Fibroblast of lung (primary cell): ENCODE data around the gene SSH2. TPM values are rescaled to one million over a fixed set of nuclear protein-coding genes. Genes with fewer than 3 reads are reported as not detected.

Experiments
- DNase-seq, 2 donors: peaks; one replicate each; pipeline versions ENCODE4 v3.0.0 to v3.0.0-alpha.2; 2010; ENCODE audit warnings: low read depth in 2 of 2
- H2AFZ ChIP-seq: 2 replicates; pipeline ENCODE4 v1.5.1; 2012; ENCODE audit warnings: low read length, control low read depth, inconsistent platforms
- H3K27ac ChIP-seq: 2 replicates; pipeline ENCODE4 v1.5.1; 2011; ENCODE audit warnings: low read length, control low read depth; ENCODE audit not compliant: insufficient read depth
- H3K27me3 ChIP-seq: 2 replicates; pipeline ENCODE4 v1.5.1; 2011; ENCODE audit warnings: mild to moderate bottlenecking, low read length; ENCODE audit not compliant: control insufficient read depth, insufficient read depth
- H3K36me3 ChIP-seq: 2 replicates; pipeline ENCODE4 v1.5.1; 2011; ENCODE audit warnings: low read length; ENCODE audit not compliant: control insufficient read depth, insufficient read depth
- H3K4me1 ChIP-seq: 2 replicates; pipeline ENCODE4 v1.5.1; 2011; ENCODE audit warnings: low read length; ENCODE audit not compliant: control insufficient read depth, insufficient read depth; ENCODE audit errors: extremely low read depth
- H3K4me2 ChIP-seq: 2 replicates; pipeline ENCODE4 v1.5.1; 2011; ENCODE audit warnings: low read length, control low read depth; ENCODE audit not compliant: insufficient read depth; ENCODE audit errors: extremely low read depth
- H3K4me3 ChIP-seq, 4 experiments: fragments of 200-600 bp in 1 of 4; sonication (generic) in 1 of 4; replicated peaks in 1 of 4; 2 replicates each; pipeline ENCODE4 v1.5.1; 2011 to 2016; ENCODE audit warnings: low read length in 4 of 4, low read depth in 3 of 4, mild to moderate bottlenecking in 3 of 4, control low read depth in 2 of 4, inconsistent platforms in 1 of 4, mixed read lengths in 1 of 4; ENCODE audit not compliant: insufficient read depth in 1 of 4; ENCODE audit errors: control extremely low read depth in 1 of 4
- H3K79me2 ChIP-seq: 2 replicates; pipeline ENCODE4 v1.5.1; 2012; ENCODE audit warnings: mild to moderate bottlenecking, low read length, inconsistent platforms; ENCODE audit not compliant: control insufficient read depth, insufficient read depth
- H3K9ac ChIP-seq: 2 replicates; pipeline ENCODE4 v1.5.1; 2011; ENCODE audit warnings: mild to moderate bottlenecking, low read length, control low read depth; ENCODE audit not compliant: insufficient read depth
- H3K9me3 ChIP-seq: 2 replicates; pipeline ENCODE4 v1.5.1; 2012; ENCODE audit warnings: low read depth, low read length; ENCODE audit not compliant: control insufficient read depth, insufficient read depth
- H4K20me1 ChIP-seq: 2 replicates; pipeline ENCODE4 v1.5.1; 2011; ENCODE audit warnings: low read length; ENCODE audit not compliant: control insufficient read depth, insufficient read depth; ENCODE audit errors: extremely low read depth
- EZH2 ChIP-seq: IDR thresholded peaks from 2 replicates; pipeline ENCODE4 v1.5.1; 2012; ENCODE audit warnings: low read length, control low read depth, mild to moderate bottlenecking; ENCODE audit errors: missing control alignments
- polyA plus RNA-seq, 2 donors: library from polyadenylated mRNA; depleted of rRNA in 1 of 2; stranded (reverse) in 1 of 2; unstranded in 1 of 2; fragments of >200 nt; gene quantifications; 2 replicates each; pipeline ENCODE4 v1.2.1, GENCODE V29; 2011 to 2012; ENCODE audit warnings: missing spikeins in 1 of 2
- total RNA-seq: library from RNA; depleted of rRNA; stranded (reverse); fragments of >200 nt; gene quantifications from 2 replicates; pipeline ENCODE4 v1.2.1, GENCODE V29; 2014
- TF ChIP-seq, protein P1 (sequence below), 2 donors: IDR thresholded peaks in 1 of 2; conservative IDR thresholded peaks in 1 of 2; 1 replicate in 1 of 2; 2 replicates in 1 of 2; pipeline ENCODE4 v1.5.1; 2011 to 2012; ENCODE audit warnings: low read length in 2 of 2, control low read depth in 1 of 2, inconsistent platforms in 1 of 2, low read depth in 1 of 2, mild to moderate bottlenecking in 1 of 2

SSH2 gene
- total and polyA plus RNA-seq, 2 donors (not counting 1 experiment from before 2014, with no cell fraction given) = 21.0 to 30.2 TPM

- Histone ChIP-seq H3K4me1 (no peaks in the 10 kb centered on the region), H3K27me3 (no peaks in the 10 kb centered on the region), H3K9me3 (no peaks in the 10 kb centered on the region), H3K4me2 (no peak overlapping the region), H3K27ac (no peak overlapping the region), H3K79me2 (no peaks in the 10 kb centered on the region), H3K4me3 (no peak overlapping the region), H4K20me1 (no peaks in the 10 kb centered on the region), H2AFZ (no peak overlapping the region), H3K9ac (no peak overlapping the region), H3K36me3 (no peaks in the 10 kb centered on the region)
- TF ChIP-seq EZH2 = no peak
- TF ChIP-seq, protein P1, sequence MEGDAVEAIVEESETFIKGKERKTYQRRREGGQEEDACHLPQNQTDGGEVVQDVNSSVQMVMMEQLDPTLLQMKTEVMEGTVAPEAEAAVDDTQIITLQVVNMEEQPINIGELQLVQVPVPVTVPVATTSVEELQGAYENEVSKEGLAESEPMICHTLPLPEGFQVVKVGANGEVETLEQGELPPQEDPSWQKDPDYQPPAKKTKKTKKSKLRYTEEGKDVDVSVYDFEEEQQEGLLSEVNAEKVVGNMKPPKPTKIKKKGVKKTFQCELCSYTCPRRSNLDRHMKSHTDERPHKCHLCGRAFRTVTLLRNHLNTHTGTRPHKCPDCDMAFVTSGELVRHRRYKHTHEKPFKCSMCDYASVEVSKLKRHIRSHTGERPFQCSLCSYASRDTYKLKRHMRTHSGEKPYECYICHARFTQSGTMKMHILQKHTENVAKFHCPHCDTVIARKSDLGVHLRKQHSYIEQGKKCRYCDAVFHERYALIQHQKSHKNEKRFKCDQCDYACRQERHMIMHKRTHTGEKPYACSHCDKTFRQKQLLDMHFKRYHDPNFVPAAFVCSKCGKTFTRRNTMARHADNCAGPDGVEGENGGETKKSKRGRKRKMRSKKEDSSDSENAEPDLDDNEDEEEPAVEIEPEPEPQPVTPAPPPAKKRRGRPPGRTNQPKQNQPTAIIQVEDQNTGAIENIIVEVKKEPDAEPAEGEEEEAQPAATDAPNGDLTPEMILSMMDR (conservative IDR thresholded peaks at IDR 0.05 in 1 of 2, IDR thresholded peaks at IDR 0.05 in 1 of 2; ENCODE audit: low read depth in 1 of 2, low read length in 2 of 2) = no peak
- no peak for DNase-seq
Measured at GRCh38 chr17:29825604-29826003, 104.4 kb downstream of the SSH2 start.

DNA sequence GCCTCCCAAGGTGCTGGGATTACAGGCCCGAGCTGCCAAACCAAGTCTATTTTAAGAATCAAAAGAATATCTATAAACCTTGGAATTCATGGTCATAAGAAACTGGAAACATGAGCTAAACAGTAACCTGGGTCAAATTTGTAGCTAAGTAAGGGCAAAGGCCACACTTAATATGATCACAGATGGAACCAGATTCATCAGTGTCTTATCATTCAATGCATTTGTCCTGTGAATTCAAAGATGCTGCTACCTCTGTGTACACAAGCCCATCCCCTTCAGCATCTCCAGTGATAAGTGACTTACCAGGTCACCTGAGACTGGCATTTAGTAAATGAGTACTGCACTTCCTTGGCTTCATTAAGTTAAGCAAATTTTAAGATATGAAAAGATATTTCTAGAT is 108.1 kb downstream of the SSH2 start:
- Histone ChIP-seq H3K4me2 (no peak overlapping the region), H4K20me1 (no peaks in the 10 kb centered on the region), H3K9me3 (no peaks in the 10 kb centered on the region), H3K27me3 (no peaks in the 10 kb centered on the region), H3K79me2 (no peaks in the 10 kb centered on the region), H3K27ac (no peak overlapping the region), H3K4me3 (no peak overlapping the region), H3K36me3 (no peaks in the 10 kb centered on the region), H2AFZ (no peak overlapping the region), H3K9ac (no peak overlapping the region), H3K4me1 (no peaks in the 10 kb centered on the region)
- TF ChIP-seq, protein P1 (conservative IDR thresholded peaks at IDR 0.05 in 1 of 2, IDR thresholded peaks at IDR 0.05 in 1 of 2; ENCODE audit: low read depth in 1 of 2, low read length in 2 of 2) = no peak
- no peak for TF ChIP-seq EZH2
- no peak for DNase-seq

GRCh38 chr17:29820425-29820824 is 109.6 kb downstream of the SSH2 start:
- no peaks in the 10 kb centered on the region for H3K4me1 ChIP-seq
- H3K27ac ChIP-seq = no peak overlapping the region
- H3K4me3 ChIP-seq = no peak overlapping the region
- H3K9ac ChIP-seq = no peak overlapping the region
- no peaks in the 10 kb centered on the region for H3K9me3 ChIP-seq
- no peak for DNase-seq
- no peaks in the 10 kb centered on the region for H3K27me3 ChIP-seq
- TF ChIP-seq EZH2 = no peak
- TF ChIP-seq, protein P1 (conservative IDR thresholded peaks at IDR 0.05 in 1 of 2, IDR thresholded peaks at IDR 0.05 in 1 of 2; ENCODE audit: low read depth in 1 of 2, low read length in 2 of 2) = no peak
- no peak overlapping the region for H2AFZ ChIP-seq
- no peak overlapping the region for H3K4me2 ChIP-seq
- H4K20me1 ChIP-seq = no peaks in the 10 kb centered on the region
- no peaks in the 10 kb centered on the region for H3K36me3 ChIP-seq
- no peaks in the 10 kb centered on the region for H3K79me2 ChIP-seq
